ENCODE measurements around the gene EDA2R.

DNA sequence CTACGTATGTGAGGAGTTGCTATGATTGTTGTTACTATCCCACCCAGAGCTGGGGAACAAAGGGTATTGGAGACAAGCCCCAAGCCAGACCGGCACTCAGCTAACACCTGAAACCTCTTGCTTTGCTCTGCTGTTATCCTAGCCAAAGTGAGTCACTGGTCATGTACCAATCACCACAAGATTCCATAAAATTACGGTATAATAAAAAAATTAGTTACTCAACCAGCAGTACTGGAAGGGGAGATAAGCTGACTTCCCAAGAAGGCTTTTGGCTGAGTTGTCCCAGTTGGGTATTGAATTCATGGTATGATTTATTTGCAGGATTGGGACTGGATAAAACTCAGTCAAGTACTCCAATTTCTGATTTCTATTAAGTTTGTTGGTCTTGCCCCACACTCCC is 5.3 kb downstream of the EDA2R start:
- TF ChIP-seq, protein P1, sequence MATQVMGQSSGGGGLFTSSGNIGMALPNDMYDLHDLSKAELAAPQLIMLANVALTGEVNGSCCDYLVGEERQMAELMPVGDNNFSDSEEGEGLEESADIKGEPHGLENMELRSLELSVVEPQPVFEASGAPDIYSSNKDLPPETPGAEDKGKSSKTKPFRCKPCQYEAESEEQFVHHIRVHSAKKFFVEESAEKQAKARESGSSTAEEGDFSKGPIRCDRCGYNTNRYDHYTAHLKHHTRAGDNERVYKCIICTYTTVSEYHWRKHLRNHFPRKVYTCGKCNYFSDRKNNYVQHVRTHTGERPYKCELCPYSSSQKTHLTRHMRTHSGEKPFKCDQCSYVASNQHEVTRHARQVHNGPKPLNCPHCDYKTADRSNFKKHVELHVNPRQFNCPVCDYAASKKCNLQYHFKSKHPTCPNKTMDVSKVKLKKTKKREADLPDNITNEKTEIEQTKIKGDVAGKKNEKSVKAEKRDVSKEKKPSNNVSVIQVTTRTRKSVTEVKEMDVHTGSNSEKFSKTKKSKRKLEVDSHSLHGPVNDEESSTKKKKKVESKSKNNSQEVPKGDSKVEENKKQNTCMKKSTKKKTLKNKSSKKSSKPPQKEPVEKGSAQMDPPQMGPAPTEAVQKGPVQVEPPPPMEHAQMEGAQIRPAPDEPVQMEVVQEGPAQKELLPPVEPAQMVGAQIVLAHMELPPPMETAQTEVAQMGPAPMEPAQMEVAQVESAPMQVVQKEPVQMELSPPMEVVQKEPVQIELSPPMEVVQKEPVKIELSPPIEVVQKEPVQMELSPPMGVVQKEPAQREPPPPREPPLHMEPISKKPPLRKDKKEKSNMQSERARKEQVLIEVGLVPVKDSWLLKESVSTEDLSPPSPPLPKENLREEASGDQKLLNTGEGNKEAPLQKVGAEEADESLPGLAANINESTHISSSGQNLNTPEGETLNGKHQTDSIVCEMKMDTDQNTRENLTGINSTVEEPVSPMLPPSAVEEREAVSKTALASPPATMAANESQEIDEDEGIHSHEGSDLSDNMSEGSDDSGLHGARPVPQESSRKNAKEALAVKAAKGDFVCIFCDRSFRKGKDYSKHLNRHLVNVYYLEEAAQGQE (IDR thresholded peaks at IDR 0.05; ENCODE audit: insufficient replicate concordance, low read depth) = no peak
- TF ChIP-seq, protein P2, sequence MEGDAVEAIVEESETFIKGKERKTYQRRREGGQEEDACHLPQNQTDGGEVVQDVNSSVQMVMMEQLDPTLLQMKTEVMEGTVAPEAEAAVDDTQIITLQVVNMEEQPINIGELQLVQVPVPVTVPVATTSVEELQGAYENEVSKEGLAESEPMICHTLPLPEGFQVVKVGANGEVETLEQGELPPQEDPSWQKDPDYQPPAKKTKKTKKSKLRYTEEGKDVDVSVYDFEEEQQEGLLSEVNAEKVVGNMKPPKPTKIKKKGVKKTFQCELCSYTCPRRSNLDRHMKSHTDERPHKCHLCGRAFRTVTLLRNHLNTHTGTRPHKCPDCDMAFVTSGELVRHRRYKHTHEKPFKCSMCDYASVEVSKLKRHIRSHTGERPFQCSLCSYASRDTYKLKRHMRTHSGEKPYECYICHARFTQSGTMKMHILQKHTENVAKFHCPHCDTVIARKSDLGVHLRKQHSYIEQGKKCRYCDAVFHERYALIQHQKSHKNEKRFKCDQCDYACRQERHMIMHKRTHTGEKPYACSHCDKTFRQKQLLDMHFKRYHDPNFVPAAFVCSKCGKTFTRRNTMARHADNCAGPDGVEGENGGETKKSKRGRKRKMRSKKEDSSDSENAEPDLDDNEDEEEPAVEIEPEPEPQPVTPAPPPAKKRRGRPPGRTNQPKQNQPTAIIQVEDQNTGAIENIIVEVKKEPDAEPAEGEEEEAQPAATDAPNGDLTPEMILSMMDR (IDR thresholded peaks at IDR 0.05; ENCODE audit: insufficient read depth, low read length) = no peak
- no peak for TF ChIP-seq POLR2AphosphoS5 (IDR thresholded peaks at IDR 0.05; ENCODE audit: low read depth)
- TF ChIP-seq GABPA (IDR thresholded peaks at IDR 0.05; ENCODE audit: low read depth) = no peak
- no peak for TF ChIP-seq SPI1 (IDR thresholded peaks at IDR 0.05; ENCODE audit: borderline replicate concordance, low read depth)

Measured in HL-60 (cell line).